NCI-H1105 (cell line): Measurements from ENCODE around the gene KHDC4.
"Not testable (repeated sequence)": the region's sequence is repeated elsewhere in the genome, so short reads cannot be mapped to it uniquely, and the experiment has no call there.

Experiments used
- DNase-seq: peaks from one replicate; lab custom pipeline; 2025; lab: John Stamatoyannopoulos, UW

Gene KHDC4

DNA sequence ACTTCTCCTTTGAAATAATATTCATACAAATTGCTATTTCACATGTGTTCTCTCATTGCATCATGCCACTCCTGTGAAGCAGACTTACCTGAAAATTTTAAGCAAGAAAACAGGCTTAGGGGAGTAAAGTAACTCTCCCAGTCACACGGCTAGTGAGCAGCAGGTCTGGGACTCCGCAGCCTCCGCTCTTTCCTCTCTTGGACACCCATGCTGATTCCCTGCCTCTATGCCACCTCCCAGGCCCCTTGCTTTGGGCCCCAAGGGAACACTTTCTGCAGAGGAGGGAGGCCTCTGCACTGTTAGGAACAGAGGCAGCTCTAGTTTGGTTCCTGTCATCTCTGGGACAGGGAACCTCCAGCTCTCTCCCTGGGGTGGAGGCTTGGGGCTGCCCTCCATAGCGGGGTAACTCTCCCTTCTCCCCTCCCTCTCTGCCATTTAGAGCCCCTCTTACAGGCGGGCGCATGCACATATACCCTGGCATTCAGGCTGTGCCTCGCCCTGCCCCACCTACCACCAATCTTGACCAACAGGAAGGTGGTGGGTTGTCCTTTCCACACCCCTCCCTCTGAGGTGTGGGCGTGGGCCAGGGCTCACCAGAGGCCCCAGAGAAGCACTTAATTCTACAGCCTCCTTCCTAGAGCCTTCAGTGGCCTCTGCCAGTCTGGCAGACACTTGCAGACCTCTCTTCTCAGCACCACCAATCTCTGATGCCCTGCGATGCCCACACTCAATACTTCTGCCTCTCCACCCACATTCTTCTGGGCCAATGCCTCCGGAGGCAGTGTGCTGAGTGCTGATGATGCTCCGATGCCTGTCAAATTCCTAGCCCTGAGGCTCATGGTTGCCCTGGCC is 7.0 kb upstream of the KHDC4 start, which contains the start of gene RXFP4:
Gene RXFP4 (plus strand): TSS at position 646 of the 852 bp plus-strand sequence. CDS start 72 bp downstream, at position 718.
- DNase-seq = no peak

- DNase-seq = no peak
These were observed 6.3 kb upstream of the KHDC4 start for GRCh38 chr1:155940482-155940992.

- DNase-seq = peak; percentile 37
These were observed 4.0 kb upstream of the KHDC4 start for GRCh38 chr1:155938220-155938627.

- no peak for DNase-seq
These were observed 850 bp upstream of the KHDC4 start for GRCh38 chr1:155934936-155935590.

- DNase-seq = no peak
These were observed 569 bp downstream of the KHDC4 start for GRCh38 chr1:155933591-155934096.

DNA sequence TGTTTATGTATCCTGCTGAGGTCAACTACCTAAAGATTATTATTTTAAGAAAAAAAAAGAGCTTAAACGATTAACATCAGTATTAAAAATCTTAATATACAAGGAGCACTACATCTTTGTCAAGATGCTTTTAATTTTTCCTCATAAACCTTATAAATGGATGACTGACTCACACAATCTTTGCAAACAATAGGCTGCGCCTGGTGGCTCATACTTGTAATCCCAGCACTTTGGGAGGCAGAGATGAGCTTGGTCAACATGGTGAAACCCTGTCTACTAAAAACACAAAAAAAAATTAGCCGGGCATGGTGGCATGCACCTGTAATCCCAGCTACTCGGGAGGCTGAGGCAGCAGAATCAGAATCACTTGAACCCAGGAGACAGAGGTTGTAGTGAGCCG is 1.7 kb downstream of the KHDC4 start:
- no peak for DNase-seq

GRCh38 chr1:155932081-155932480 is 2.1 kb downstream of the KHDC4 start:
- no peak for DNase-seq

GRCh38 chr1:155931332-155932038 is 2.7 kb downstream of the KHDC4 start:
- no peak for DNase-seq

GRCh38 chr1:155930725-155931124 is 3.5 kb downstream of the KHDC4 start:
- DNase-seq = not testable (repeated sequence)

DNA sequence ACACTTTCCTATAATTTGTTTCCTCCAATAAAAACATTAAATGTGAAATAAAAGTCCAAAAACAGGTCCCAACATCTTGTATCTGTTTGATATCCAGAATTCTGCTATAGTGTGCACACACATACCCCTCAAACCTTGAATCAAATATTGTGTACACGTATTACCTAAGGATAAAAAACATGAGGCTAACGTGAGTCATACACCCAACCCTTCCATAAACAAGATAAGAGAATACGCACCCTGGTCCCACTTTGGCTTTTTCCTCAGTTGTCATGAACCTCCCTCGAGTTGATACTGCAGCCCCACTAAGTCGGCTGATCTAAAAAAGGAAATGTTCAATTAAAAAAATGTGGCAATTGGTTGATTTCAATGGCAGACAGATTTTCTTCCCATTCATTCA is 5.2 kb downstream of the KHDC4 start:
- DNase-seq = no peak

DNA sequence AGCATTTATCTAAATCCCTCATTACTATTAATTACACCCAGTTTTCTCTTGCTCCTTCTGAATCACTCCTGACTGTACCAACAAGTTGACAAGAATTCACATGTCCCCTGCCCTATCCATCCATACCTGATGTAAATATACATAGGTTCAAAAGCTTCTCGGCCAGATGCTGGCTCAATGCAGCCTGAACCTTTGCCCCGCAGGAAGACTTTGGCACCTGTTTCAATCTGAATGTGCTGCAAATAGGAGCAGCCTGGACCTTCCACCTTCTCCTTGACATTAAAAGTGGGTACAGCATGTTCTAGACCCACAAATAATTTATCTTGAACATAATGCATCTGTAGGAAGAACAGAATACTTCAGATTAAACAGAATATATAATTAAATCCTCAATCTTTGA is 8.7 kb downstream of the KHDC4 start:
- no peak for DNase-seq

DNA sequence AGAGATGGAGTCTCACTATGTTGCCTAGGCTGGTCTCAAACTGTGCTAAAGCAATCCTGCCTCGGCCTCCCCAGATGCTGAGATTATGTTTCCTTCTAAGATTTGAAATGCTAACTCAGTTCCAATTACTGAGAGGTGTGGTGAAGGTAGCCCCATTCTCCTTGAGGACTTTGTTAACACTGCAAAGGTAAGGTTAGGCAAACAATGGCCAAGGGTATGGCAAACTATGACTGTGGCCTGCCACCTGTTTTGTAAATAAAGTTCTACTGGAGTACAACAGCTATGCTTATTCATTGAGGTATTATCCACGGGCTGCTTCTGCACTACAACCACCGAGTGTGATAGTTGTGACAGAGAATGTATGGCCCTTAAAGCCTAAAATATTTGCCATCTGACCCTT is 13.5 kb downstream of the KHDC4 start:
- DNase-seq = no peak

GRCh38 chr1:155919801-155920200 is 14.4 kb downstream of the KHDC4 start:
- no peak for DNase-seq

DNA sequence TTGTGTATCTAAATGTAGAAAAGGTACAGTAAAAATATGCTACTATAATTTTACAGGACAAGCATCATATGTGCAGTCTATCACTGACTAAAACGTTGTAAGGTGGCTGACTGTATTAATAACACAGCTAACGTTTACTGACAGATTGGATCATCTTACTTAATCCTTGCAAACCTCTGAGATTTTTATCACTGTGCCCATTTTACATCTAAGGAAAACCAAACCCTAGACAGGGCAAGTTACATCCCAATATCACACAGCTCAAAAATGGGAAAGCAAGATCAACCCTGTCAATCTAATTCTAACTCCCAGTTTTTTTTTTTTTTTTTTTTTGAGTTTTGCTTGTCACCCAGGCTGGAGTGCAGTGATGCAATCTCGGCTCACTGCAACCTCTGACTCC is 15.6 kb downstream of the KHDC4 start:
- DNase-seq = no peak

DNA sequence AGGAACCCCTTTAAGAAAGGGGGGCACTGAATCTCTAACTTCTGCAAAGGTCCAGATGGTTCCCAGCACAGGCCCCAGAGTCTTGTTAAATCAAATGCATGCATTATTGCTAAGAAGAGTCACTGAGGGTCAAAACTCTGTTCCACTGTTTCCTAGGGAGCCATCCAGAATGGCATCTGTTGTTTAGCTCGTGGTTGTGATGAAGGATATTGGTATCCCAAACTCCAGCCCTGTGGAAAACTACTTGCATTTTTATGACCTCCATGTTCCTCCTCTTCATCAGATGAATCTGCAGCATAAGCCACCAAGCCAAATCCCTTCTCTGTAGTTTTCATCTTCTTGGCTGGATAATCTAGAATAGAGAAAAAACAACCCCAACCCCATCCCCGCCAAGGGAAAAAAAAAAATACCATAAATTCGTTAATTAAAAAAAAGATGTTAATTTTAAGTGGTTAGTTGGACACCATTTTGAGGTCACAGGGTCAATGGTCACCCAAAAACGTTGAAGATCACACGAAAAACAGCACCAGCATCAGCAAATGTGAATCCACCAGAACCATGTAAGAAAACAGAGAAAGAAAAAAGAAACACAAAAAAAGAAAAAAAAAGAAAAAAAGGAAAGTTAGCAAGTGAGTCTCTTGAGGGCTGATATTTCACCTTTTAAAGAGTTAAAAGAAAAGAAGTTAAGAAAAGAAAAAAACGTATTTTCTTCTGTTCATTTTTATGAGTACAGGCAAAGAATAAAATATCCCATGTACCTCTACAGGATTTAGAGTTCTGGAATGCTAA is 20.1 kb downstream of the KHDC4 start:
- DNase-seq = no peak

DNA sequence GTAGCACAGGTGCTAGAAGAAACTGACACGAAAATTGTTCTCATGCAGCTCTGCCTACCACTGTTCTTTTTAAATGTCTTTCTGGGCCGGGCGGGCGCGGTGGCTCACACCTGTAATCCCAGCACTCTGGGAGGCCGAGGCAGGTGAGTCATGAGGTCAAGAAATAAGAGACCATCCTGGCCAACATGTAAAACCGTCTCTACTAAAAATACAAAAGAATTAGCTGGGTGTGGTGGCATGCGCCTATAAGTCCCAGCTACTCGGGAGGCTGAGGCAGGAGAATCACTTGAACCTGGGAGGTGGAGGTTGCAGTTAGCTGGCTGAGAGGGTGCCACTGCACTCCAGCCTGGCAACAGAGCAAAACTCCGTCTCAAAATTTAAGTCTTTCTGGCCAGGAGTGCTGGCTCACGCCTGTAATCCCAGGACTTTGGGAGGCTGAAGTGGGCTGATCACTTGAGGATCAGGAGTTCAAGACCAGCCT is 22.1 kb downstream of the KHDC4 start:
- DNase-seq = no peak

- DNase-seq = peak; percentile 74
These were observed 22.8 kb downstream of the KHDC4 start, which contains the start of gene RIT1 for GRCh38 chr1:155911156-155912055. RIT1 (minus strand) TSS chr1:155911349; CDS start chr1:155910761, 588 bp downstream.

- DNase-seq = peak; percentile 41
These were observed 23.5 kb downstream of the KHDC4 start for GRCh38 chr1:155910621-155911121.

GRCh38 chr1:155909894-155910293 is 24.3 kb downstream of the KHDC4 start:
- DNase-seq = no peak

DNA sequence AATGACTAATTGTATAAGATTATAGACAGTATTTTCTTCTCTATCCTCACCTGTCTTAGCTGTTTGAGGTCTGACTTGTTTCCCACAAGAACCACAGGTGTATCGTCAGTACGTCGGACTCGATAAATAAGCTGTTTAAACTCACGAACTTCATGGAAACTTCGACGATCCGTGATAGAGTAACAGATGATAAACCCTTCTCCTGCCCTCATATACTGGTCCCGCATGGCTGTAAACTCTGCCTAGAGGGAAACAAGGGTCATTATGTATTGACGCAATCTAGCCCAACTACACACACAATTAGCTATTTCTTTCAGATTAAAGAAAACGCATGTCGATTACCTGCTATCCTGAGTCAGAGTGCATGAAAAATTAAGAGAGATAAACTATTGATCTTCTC is 30.0 kb downstream of the KHDC4 start:
- no peak for DNase-seq
